ENCODE measurements around the gene FAXDC2. TPM values are rescaled to one million over a fixed set of nuclear protein-coding genes. Genes with fewer than 3 reads are reported as not detected.
A peak's percentile ranks its signal among the peaks of the same experiment; 100 is the strongest.

The FAXDC2 gene
- total RNA-seq, 2 experiments from 2014 or later = not detected

GRCh38 chr5:154794525-154795234 is 55.7 kb downstream of the FAXDC2 start:
- peak overlapping the region; percentile 0 for H3K27ac Mint-ChIP-seq
- CTCF ChIA-PET = interaction anchor here (0.6 to 1.1 kb wide), 2 partner anchors 11 to 144 kb away, joined by 3 read pairs; no protein-coding TSS in a partner anchor

GRCh38 chr5:154793599-154794524 is 56.5 kb downstream of the FAXDC2 start:
- no peak for ATAC-seq
- ChIA-PET POLR2A (interaction anchor here (1.0 kb wide), 1 partner anchor 56 kb away, joined by 3 read pairs; the partner anchor contains the start of gene FAXDC2), CTCF (interaction anchor here (0.6 to 1.1 kb wide), 2 partner anchors 11 to 143 kb away, joined by 3 read pairs; no protein-coding TSS in a partner anchor)
- TF ChIP-seq, protein P1, sequence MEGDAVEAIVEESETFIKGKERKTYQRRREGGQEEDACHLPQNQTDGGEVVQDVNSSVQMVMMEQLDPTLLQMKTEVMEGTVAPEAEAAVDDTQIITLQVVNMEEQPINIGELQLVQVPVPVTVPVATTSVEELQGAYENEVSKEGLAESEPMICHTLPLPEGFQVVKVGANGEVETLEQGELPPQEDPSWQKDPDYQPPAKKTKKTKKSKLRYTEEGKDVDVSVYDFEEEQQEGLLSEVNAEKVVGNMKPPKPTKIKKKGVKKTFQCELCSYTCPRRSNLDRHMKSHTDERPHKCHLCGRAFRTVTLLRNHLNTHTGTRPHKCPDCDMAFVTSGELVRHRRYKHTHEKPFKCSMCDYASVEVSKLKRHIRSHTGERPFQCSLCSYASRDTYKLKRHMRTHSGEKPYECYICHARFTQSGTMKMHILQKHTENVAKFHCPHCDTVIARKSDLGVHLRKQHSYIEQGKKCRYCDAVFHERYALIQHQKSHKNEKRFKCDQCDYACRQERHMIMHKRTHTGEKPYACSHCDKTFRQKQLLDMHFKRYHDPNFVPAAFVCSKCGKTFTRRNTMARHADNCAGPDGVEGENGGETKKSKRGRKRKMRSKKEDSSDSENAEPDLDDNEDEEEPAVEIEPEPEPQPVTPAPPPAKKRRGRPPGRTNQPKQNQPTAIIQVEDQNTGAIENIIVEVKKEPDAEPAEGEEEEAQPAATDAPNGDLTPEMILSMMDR (IDR thresholded peaks at IDR 0.05) = no peak
- intact Hi-C loops (cut with micrococcal nuclease) = no loop called here
- Mint-ChIP-seq H3K27me3 (no peaks in the 10 kb centered on the region), H3K4me3 (no peak overlapping the region), H3K4me1 (ENCODE audit: low read depth) (peaks cover 6% of the 10 kb centered on the region), H3K36me3 (ENCODE audit: low read depth) (peaks cover 54% of the 10 kb centered on the region), H3K27ac (no peak overlapping the region), H3K9me3 (no peaks in the 10 kb centered on the region)
- no peak for DNase-seq

More at GRCh38 chr5:154794525-154795234, 55.7 kb downstream of the FAXDC2 start:
- TF ChIP-seq, protein P1 (IDR thresholded peaks at IDR 0.05) = no peak
- peaks cover 13% of the 10 kb centered on the region for H3K4me1 Mint-ChIP-seq (ENCODE audit: low read depth)
- H3K36me3 Mint-ChIP-seq (ENCODE audit: low read depth) = peaks cover 62% of the 10 kb centered on the region
- H3K9me3 Mint-ChIP-seq = no peaks in the 10 kb centered on the region
- no peaks in the 10 kb centered on the region for H3K27me3 Mint-ChIP-seq
- POLR2A ChIA-PET = interaction anchor here (1.0 kb wide), 1 partner anchor 56 kb away, joined by 3 read pairs; the partner anchor contains the start of gene FAXDC2
- H3K4me3 Mint-ChIP-seq = no peak overlapping the region
- intact Hi-C loops (cut with micrococcal nuclease) = no loop called here
- DNase-seq (no peak), ATAC-seq (no peak)

DNA sequence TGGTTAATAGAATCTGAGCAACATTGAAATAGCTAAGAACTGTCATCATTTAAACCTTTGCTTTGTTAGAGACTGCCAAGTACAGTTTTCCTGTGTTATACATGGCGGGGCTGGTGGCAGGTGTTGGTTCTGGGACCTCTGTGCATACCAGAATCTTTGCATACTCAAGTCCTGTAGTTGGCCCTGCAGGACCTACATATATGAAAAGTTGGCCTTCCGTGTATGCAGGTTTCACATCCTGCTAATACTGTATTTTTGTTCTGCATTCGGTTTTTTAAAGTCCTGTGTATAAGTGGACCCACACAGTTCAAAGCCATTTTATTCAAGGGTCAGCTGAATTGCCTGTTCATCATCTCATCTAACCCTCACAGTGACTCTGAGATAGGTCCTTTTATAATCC is 58.9 kb downstream of the FAXDC2 start:
- Mint-ChIP-seq H3K4me1 (ENCODE audit: low read depth) (peaks cover 26% of the 10 kb centered on the region), H3K36me3 (ENCODE audit: low read depth) (peaks cover 53% of the 10 kb centered on the region)

GRCh38 chr5:154788212-154788611 is 62.2 kb downstream of the FAXDC2 start:
- Mint-ChIP-seq H3K4me3 (no peak overlapping the region), H3K9me3 (no peaks in the 10 kb centered on the region), H3K36me3 (ENCODE audit: low read depth) (peaks cover 45% of the 10 kb centered on the region), H3K27ac (peak overlapping the region; percentile 90), H3K27me3 (no peaks in the 10 kb centered on the region), H3K4me1 (ENCODE audit: low read depth) (peaks cover 57% of the 10 kb centered on the region)
- ATAC-seq (no peak), DNase-seq (no peak)
- intact Hi-C loops (cut with micrococcal nuclease) = no loop called here
- POLR2A ChIA-PET = interaction anchor here (1.1 to 1.5 kb wide), 2 partner anchors 12 to 22 kb away, joined by 3 read pairs; no protein-coding TSS in a partner anchor
- TF ChIP-seq, protein P1 (IDR thresholded peaks at IDR 0.05) = no peak
- CTCF ChIA-PET = interaction anchor here (1.2 kb wide), 1 partner anchor 138 kb away, joined by 5 read pairs; no protein-coding TSS in a partner anchor

More for the DNA sequence above, 58.9 kb downstream of the FAXDC2 start:
- DNase-seq (no peak), ATAC-seq (no peak)
- Mint-ChIP-seq H3K4me3 (no peak overlapping the region), H3K27me3 (no peaks in the 10 kb centered on the region), H3K9me3 (no peaks in the 10 kb centered on the region), H3K27ac (peak overlapping the region; percentile 47)
- ChIA-PET POLR2A (no interaction called here), CTCF (interaction anchor here (1.4 kb wide), 2 partner anchors 24 to 141 kb away, joined by 3 to 4 read pairs; no protein-coding TSS in a partner anchor)
- TF ChIP-seq, protein P1 (IDR thresholded peaks at IDR 0.05) = no peak
- intact Hi-C loops (cut with micrococcal nuclease) = no loop called here
